SK-N-SH (cell line): Measurements from ENCODE around the gene CDK3. TPM values are rescaled to one million over a fixed set of nuclear protein-coding genes. Genes with fewer than 3 reads are reported as not detected.

Experiments used
- CTCF ChIA-PET: fragments of 300-600, 350-600 bp; formaldehyde crosslinking; extraction: SDS; loops from one replicate; lab custom pipeline; 2021; lab: Yijun Ruan, JAX
- POLR2A ChIA-PET: fragments of 350-600 bp; sonication (Branson Sonifier 250); formaldehyde crosslinking; extraction: SDS; loops from one replicate; lab custom pipeline; 2020; ENCODE audit warnings: antibody characterized with exemption, inconsistent platforms; lab: Yijun Ruan, JAX
- DNase-seq: peaks from one replicate; pipeline ENCODE4 v3.0.0; 2012
- H2AFZ ChIP-seq: fragments of 200-600 bp; sonication (generic); 2 replicates; pipeline ENCODE4 v1.8.1; 2016; ENCODE audit warnings: antibody characterized with exemption, mild to moderate bottlenecking, low read depth
- H3F3A ChIP-seq: fragments of 200-600 bp; sonication (generic); replicated peaks from 2 replicates; pipeline ENCODE3; 2016; ENCODE audit warnings: antibody characterized with exemption, mild to moderate bottlenecking; ENCODE audit not compliant: insufficient read depth
- H3K27ac ChIP-seq, 2 experiments: fragments of 200-500 bp in 1 of 2; fragments of 200-600 bp in 1 of 2; sonication (Bioruptor generic) in 1 of 2; sonication (generic), shearing (Covaris generic) in 1 of 2; 2 replicates each; pipeline versions ENCODE4 v1.5.1 to v1.6.1; 2014 to 2016; ENCODE audit warnings: low read depth in 2 of 2, inconsistent platforms in 1 of 2, low read length in 1 of 2, mild to moderate bottlenecking in 1 of 2, mixed read lengths in 1 of 2
- H3K27me3 ChIP-seq: fragments of 200-600 bp; sonication (generic), shearing (Covaris generic); 2 replicates; pipeline ENCODE4 v1.6.1; 2016; ENCODE audit warnings: mixed run types; ENCODE audit not compliant: insufficient read depth
- H3K36me3 ChIP-seq, 2 experiments: fragments of 200-500 bp in 1 of 2; fragments of 200-600 bp in 1 of 2; sonication (Bioruptor generic) in 1 of 2; sonication (generic) in 1 of 2; replicated peaks in 1 of 2; 2 replicates each; pipeline versions ENCODE3 to v1.5.1; 2014 to 2016; ENCODE audit warnings: low read length in 1 of 2, mild to moderate bottlenecking in 1 of 2; ENCODE audit not compliant: insufficient read depth in 2 of 2, control insufficient read depth in 1 of 2
- H3K4me1 ChIP-seq, 2 experiments: fragments of 200-500 bp in 1 of 2; fragments of 200-600 bp in 1 of 2; sonication (Bioruptor generic) in 1 of 2; sonication (generic), shearing (Covaris generic) in 1 of 2; 2 replicates each; pipeline versions ENCODE4 v1.5.1 to v1.6.1; 2014 to 2016; ENCODE audit warnings: low read depth in 1 of 2, low read length in 1 of 2, mixed run types in 1 of 2; ENCODE audit not compliant: insufficient read depth in 2 of 2, control insufficient read depth in 1 of 2
- H3K4me2 ChIP-seq: fragments of 200-600 bp; sonication (generic), shearing (Covaris generic); 2 replicates; pipeline ENCODE4 v1.6.1; 2017; ENCODE audit warnings: mixed run types
- H3K4me3 ChIP-seq, 2 experiments: fragments of 200-500 bp in 1 of 2; fragments of 200-600 bp in 1 of 2; sonication (Bioruptor generic) in 1 of 2; sonication (generic), shearing (Covaris generic) in 1 of 2; 2 replicates each; pipeline versions ENCODE4 v1.5.1 to v1.8.1; 2014 to 2016; ENCODE audit warnings: low read depth in 2 of 2, inconsistent platforms in 1 of 2, low read length in 1 of 2, mild to moderate bottlenecking in 1 of 2, mixed read lengths in 1 of 2, moderate library complexity in 1 of 2
- H3K79me2 ChIP-seq: fragments of 200-600 bp; sonication (generic); 2 replicates; pipeline ENCODE4 v1.8.1; 2017; ENCODE audit warnings: mild to moderate bottlenecking; ENCODE audit not compliant: insufficient read depth
- H3K9ac ChIP-seq: fragments of 200-600 bp; sonication (generic); 2 replicates; pipeline ENCODE4 v1.6.1; 2017; ENCODE audit warnings: mixed run types
- H3K9me2 ChIP-seq: fragments of 200-600 bp; sonication (generic); 2 replicates; pipeline ENCODE4 v1.6.1; 2017; ENCODE audit warnings: mixed run types
- H3K9me3 ChIP-seq: fragments of 200-600 bp; sonication (generic); 2 replicates; pipeline ENCODE4 v1.6.1; 2017; ENCODE audit warnings: mixed run types, mild to moderate bottlenecking, moderate library complexity
- H4K20me1 ChIP-seq: fragments of 200-600 bp; sonication (generic); 2 replicates; pipeline ENCODE4 v1.6.1; 2017; ENCODE audit warnings: mild to moderate bottlenecking, mixed run types; ENCODE audit not compliant: insufficient read depth
- CHD2 ChIP-seq: fragments of 150-350 bp; IDR thresholded peaks from 2 replicates; pipeline ENCODE4 v1.6.1; 2018; ENCODE audit warnings: low read length; ENCODE audit not compliant: partially characterized antibody
- EZH2phosphoT487 ChIP-seq: fragments of 200-600 bp; sonication (generic); IDR thresholded peaks from 2 replicates; pipeline ENCODE4 v1.6.1; 2017; ENCODE audit warnings: low read depth, mixed run types, mild to moderate bottlenecking, antibody characterized with exemption, moderate library complexity, borderline replicate concordance
- GABPA ChIP-seq: IDR thresholded peaks from 2 replicates; pipeline ENCODE4 v1.4.0; 2012; ENCODE audit warnings: low read depth, mild to moderate bottlenecking
- IRF3 ChIP-seq: fragments of 150-350 bp; IDR thresholded peaks from 2 replicates; pipeline ENCODE4 v1.6.1; 2016; ENCODE audit warnings: mild to moderate bottlenecking, low read depth, low read length
- MAX ChIP-seq: IDR thresholded peaks from 2 replicates; pipeline ENCODE4 v1.4.0; 2012; ENCODE audit warnings: low read depth
- MXI1 ChIP-seq: IDR thresholded peaks from 2 replicates; pipeline ENCODE4 v1.6.1; 2012; ENCODE audit warnings: mild to moderate bottlenecking, low read depth, low read length, improper control_type of control experiment
- NFIC ChIP-seq: IDR thresholded peaks from 2 replicates; pipeline ENCODE4 v1.4.0; 2012; ENCODE audit warnings: borderline replicate concordance
- NRF1 ChIP-seq: IDR thresholded peaks from 2 replicates; pipeline ENCODE4 v1.6.1; 2012; ENCODE audit warnings: low read depth, mild to moderate bottlenecking, low read length
- RCOR1 ChIP-seq: fragments of 150-350 bp; IDR thresholded peaks from 2 replicates; pipeline ENCODE4 v1.6.1; 2017; ENCODE audit warnings: antibody characterized with exemption, low read length
- REST ChIP-seq: IDR thresholded peaks from 2 replicates; pipeline ENCODE4 v1.6.1; 2012; ENCODE audit warnings: mild to moderate bottlenecking, low read depth, low read length, moderate library complexity
- RFX5 ChIP-seq: IDR thresholded peaks from 2 replicates; pipeline ENCODE4 v1.6.1; 2012; ENCODE audit warnings: mild to moderate bottlenecking, improper control_type of control experiment, low read length
- RXRA ChIP-seq: IDR thresholded peaks from 2 replicates; pipeline ENCODE4 v1.4.0; 2012; ENCODE audit warnings: low read depth, mild to moderate bottlenecking, borderline replicate concordance
- TCF12 ChIP-seq: IDR thresholded peaks from 2 replicates; pipeline ENCODE4 v1.4.0; 2012
- USF1 ChIP-seq: IDR thresholded peaks from 2 replicates; pipeline ENCODE4 v1.4.0; 2012; ENCODE audit warnings: low read depth, borderline replicate concordance
- ZBTB33 ChIP-seq: IDR thresholded peaks from 2 replicates; pipeline ENCODE4 v1.4.0; 2012; ENCODE audit warnings: low read depth, borderline replicate concordance
- WGBS: methylation state at CpG from one replicate; pipeline ENCODE4 v1.1.6; 2017; ENCODE audit warnings: low lambda C conversion rate; 5-methylcytosine and 5-hydroxymethylcytosine counted together
- polyA plus RNA-seq, 3 experiments: library from polyadenylated mRNA; depleted of rRNA; stranded (reverse); fragments of >200 nt; gene quantifications; 2 replicates each; pipeline ENCODE4 v1.2.3, GENCODE V29; 2012

Gene CDK3
- polyA plus RNA-seq, 1 of the 3 experiments (the other 2 are of a cell fraction) = 14.6 TPM

GRCh38 chr17:76018340-76018680, 17.7 kb downstream of the CDK3 start:
- H3K9me2 ChIP-seq = no peaks in the 10 kb centered on the region
- no peaks in the 10 kb centered on the region for H3K36me3 ChIP-seq
- WGBS = 87% methylated on average over 9 of the region's 11 CpGs
- no peak overlapping the region for H3K4me2 ChIP-seq
- no peak for TF ChIP-seq RFX5
- TF ChIP-seq MAX = no peak
- no peak overlapping the region for H2AFZ ChIP-seq
- no peak overlapping the region for H3K9ac ChIP-seq
- no peak overlapping the region for H3K4me3 ChIP-seq
- no peak overlapping the region for H3K27ac ChIP-seq
- H3K27me3 ChIP-seq = no peaks in the 10 kb centered on the region
- peaks cover 9% of the 10 kb centered on the region for H3F3A ChIP-seq
- peak; percentile 61 for DNase-seq
- no peaks in the 10 kb centered on the region for H3K9me3 ChIP-seq
- CTCF ChIA-PET = interaction anchor here (0.6 to 14.6 kb wide), 15 partner anchors 8 to 281 kb away, joined by 3 to 231 read pairs (median 4); partner anchors contain the start of genes CDK3, EVPL, GALR2 and MRPL38
- H4K20me1 ChIP-seq = no peaks in the 10 kb centered on the region
- H3K4me1 ChIP-seq = peaks cover 10 to 13% of the 10 kb centered on the region in 2 experiments; a peak in 2 of 4 replicates
- POLR2A ChIA-PET = interaction anchor here (0.8 to 1.1 kb wide), 2 partner anchors 11 to 61 kb away, joined by 3 read pairs; partner anchors contain the start of gene ZACN
- H3K79me2 ChIP-seq = no peaks in the 10 kb centered on the region

- Histone ChIP-seq H3K36me3 (no peaks in the 10 kb centered on the region), H3F3A (peaks cover 9% of the 10 kb centered on the region), H3K4me3 (no peak overlapping the region), H3K27ac (no peak overlapping the region), H3K9ac (no peak overlapping the region), H3K9me2 (no peaks in the 10 kb centered on the region), H3K79me2 (no peaks in the 10 kb centered on the region), H3K4me2 (no peak overlapping the region), H3K4me1 (peaks cover 6 to 12% of the 10 kb centered on the region in 2 experiments; a peak in 2 of 4 replicates), H2AFZ (no peak overlapping the region), H4K20me1 (no peaks in the 10 kb centered on the region), H3K27me3 (no peaks in the 10 kb centered on the region), H3K9me3 (no peaks in the 10 kb centered on the region)
- DNase-seq = no peak
- ChIA-PET POLR2A (interaction anchor here (0.8 to 1.1 kb wide), 2 partner anchors 60 to 114 kb away, joined by 3 read pairs; partner anchors contain the start of gene ZACN), CTCF (interaction anchor here (0.9 to 14.6 kb wide), 7 partner anchors 10 to 163 kb away, joined by 3 to 231 read pairs (median 7); partner anchors contain the start of gene CDK3)
- 88% methylated on average over 13 of the region's 13 CpGs for WGBS
- TF ChIP-seq NFIC (no peak), IRF3 (no peak), MXI1 (no peak), CHD2 (no peak), EZH2phosphoT487 (no peak), GABPA (no peak), RCOR1 (no peak), NRF1 (no peak), USF1 (no peak), ZBTB33 (no peak), RXRA (no peak), TCF12 (no peak), REST (no peak)
Observed at GRCh38 chr17:76018801-76019200, 18.1 kb downstream of the CDK3 start.
